Adrenal gland (tissue), 12 donors: ENCODE results near the gene SULT1A1. TPM values are rescaled to one million over a fixed set of nuclear protein-coding genes. Genes with fewer than 3 reads are reported as not detected.
"Not testable (repeated sequence)": the region's sequence is repeated elsewhere in the genome, so short reads cannot be mapped to it uniquely, and the experiment has no call there.

Source experiments
- DNase-seq, 7 donors: peaks; one replicate each; pipeline ENCODE4 v3.0.0-alpha.2; 2019 to 2020
- H3K27ac ChIP-seq, 5 donors: fragments of 200-600 bp; sonication (generic) in 4 of 5; 1 replicate in 3 of 5; 2 replicates in 2 of 5; pipeline versions ENCODE4 v1.5.1 to v1.8.0; 2016 to 2020; ENCODE audit warnings: mild to moderate bottlenecking in 1 of 5
- H3K27me3 ChIP-seq: fragments of 200-600 bp; 2 replicates; pipeline ENCODE4 v1.8.0; 2021
- H3K36me3 ChIP-seq, 2 donors: fragments of 200-600 bp; replicated peaks in 1 of 2; 1 replicate in 1 of 2; 2 replicates in 1 of 2; pipeline versions ENCODE4 v1.5.1 to v1.8.0; 2018 to 2022
- H3K4me1 ChIP-seq, 2 donors: fragments of 200-600 bp; replicated peaks in 1 of 2; 1 replicate in 1 of 2; 2 replicates in 1 of 2; pipeline versions ENCODE4 v1.5.1 to v1.8.0; 2018 to 2021
- H3K4me3 ChIP-seq, 4 donors: fragments of 200-600 bp; sonication (generic) in 3 of 4; one replicate each; pipeline ENCODE4 v1.5.1; 2016 to 2018
- H3K9me3 ChIP-seq, 3 donors: fragments of 200-600 bp; sonication (generic) in 1 of 3; replicated peaks in 1 of 3; 1 replicate in 2 of 3; 2 replicates in 1 of 3; pipeline versions ENCODE4 v1.5.1 to v1.8.0; 2016 to 2021
- POLR2A ChIP-seq, 2 donors: fragments of 450-650 bp; IDR thresholded peaks; one replicate each; pipeline ENCODE4 v1.6.1; 2017; ENCODE audit warnings: antibody characterized with exemption in 2 of 2, mild to moderate bottlenecking in 2 of 2, moderate library complexity in 1 of 2
- WGBS, 4 donors: extraction: QIAGEN DNeasy Blood & Tissue Kit in 2 of 4; methylation state at CpG; one replicate each; pipeline versions ENCODE4 v1.1.5 to v1.1.7; 2013 to 2017; 5-methylcytosine and 5-hydroxymethylcytosine counted together
- intact Hi-C, 2 donors: fragments of 100-400 bp; cut with DNase I; formaldehyde crosslinking; loops; one replicate each; pipeline versions ENCODE4 v1.14.1 to v1.15.0; 2022 to 2023
- polyA plus RNA-seq, 3 donors: library from polyadenylated mRNA; stranded (reverse); fragments of 200-250 nt in 2 of 3; fragments of 350-450 nt in 1 of 3; fragmentation: Illumina TruSeq in 1 of 3; extraction: RNeasy Lipid Tissue Mini Kit (QIAGEN cat#74804) in 1 of 3; gene quantifications; one replicate each; pipeline ENCODE4 v1.2.3, GENCODE V29; 2013 to 2014
- total RNA-seq, 9 donors: library from RNA; depleted of rRNA in 4 of 9; stranded (reverse); fragments of >200 nt in 4 of 9; fragments of 120-200 nt in 1 of 9; fragmentation: NEBNext Ultra II Directional in 1 of 9; extraction: Animal tissue kit (Norgen Biotek cat#: 25700) in 1 of 9; gene quantifications; one replicate each; pipeline versions ENCODE4 v1.1.0 to v1.2.4, GENCODE V29; 2013 to 2023
- TF ChIP-seq, protein P1 (sequence below), 6 experiments: fragments of 450-650 bp in 4 of 6; fragments of 200-600 bp in 2 of 6; sonication (generic) in 1 of 6; IDR thresholded peaks; 1 replicate in 5 of 6; 2 replicates in 1 of 6; pipeline versions ENCODE4 v1.5.1 to v1.8.0; 2016 to 2021; ENCODE audit warnings: antibody characterized with exemption in 6 of 6, mild to moderate bottlenecking in 2 of 6, moderate library complexity in 1 of 6
- donor health status: healthy with polysubstance abuse.
- donor health status: Bipolar disorder and iron deficiency.
- donor health status: DM: yes; HTN: yes; CAD: no.
- donor health status: DM: no; HTN: no; CAD: no.
- donor health status: DM: no; HTN: no; CAD: no.
- donor health status: DM: yes; HTN: yes; CAD: no.

SULT1A1 gene
- total and polyA plus RNA-seq, 12 donors = 47.2 to 367 (median 112) TPM

DNA sequence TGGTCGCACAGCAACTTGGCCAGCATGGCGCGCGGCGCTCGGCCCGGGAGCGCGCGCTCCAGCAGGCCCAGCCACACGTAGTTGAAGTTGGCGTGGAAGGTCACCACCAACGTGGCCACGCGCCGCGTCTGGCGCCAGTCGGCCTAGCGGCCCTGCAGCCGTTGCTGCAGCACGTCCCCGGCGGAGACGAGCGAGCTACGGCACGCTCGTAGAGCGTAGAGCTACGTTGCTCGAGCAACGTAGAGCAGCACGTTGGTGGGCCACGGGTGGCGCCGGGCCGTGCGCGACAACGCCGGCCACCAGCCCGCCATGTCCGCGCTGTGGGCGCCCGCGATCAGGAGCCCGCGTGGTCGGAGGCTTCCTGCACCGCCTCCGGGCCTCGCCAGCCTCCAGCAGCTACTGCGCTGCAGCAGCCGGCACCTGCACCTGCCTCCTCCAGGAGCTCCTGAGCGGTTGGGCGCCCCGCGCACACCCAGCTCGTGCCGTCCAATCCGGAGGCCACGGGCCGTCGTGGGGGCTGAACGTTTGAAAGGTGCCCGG is 13.4 kb upstream of the SULT1A1 start:
- TF ChIP-seq, protein P1, sequence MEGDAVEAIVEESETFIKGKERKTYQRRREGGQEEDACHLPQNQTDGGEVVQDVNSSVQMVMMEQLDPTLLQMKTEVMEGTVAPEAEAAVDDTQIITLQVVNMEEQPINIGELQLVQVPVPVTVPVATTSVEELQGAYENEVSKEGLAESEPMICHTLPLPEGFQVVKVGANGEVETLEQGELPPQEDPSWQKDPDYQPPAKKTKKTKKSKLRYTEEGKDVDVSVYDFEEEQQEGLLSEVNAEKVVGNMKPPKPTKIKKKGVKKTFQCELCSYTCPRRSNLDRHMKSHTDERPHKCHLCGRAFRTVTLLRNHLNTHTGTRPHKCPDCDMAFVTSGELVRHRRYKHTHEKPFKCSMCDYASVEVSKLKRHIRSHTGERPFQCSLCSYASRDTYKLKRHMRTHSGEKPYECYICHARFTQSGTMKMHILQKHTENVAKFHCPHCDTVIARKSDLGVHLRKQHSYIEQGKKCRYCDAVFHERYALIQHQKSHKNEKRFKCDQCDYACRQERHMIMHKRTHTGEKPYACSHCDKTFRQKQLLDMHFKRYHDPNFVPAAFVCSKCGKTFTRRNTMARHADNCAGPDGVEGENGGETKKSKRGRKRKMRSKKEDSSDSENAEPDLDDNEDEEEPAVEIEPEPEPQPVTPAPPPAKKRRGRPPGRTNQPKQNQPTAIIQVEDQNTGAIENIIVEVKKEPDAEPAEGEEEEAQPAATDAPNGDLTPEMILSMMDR (IDR thresholded peaks at IDR 0.05) = peak in 1 of 6 experiments; percentile 8
- TF ChIP-seq POLR2A (IDR thresholded peaks at IDR 0.05) = peak in 1 of 2 donors; percentile 69
- no peaks in the 10 kb centered on the region for H3K27me3 ChIP-seq
- H3K27ac ChIP-seq = peak overlapping the region in 4 of 5 donors; percentile 15 to 78 (median 67)
- 3 to 9% (median 5%) methylated on average over 8 to 68 of the region's 68 CpGs for WGBS, 4 donors
- intact Hi-C loops = no loop called here
- peak in 6 of 7 donors; percentile 51 to 71 (median 55) for DNase-seq
- H3K36me3 ChIP-seq = peaks cover 0 to 7% of the 10 kb centered on the region in 2 donors
- H3K4me3 ChIP-seq = peak overlapping the region in 2 of 4 donors; percentile 38 to 55
- H3K4me1 ChIP-seq = peaks cover 0 to 8% of the 10 kb centered on the region in 2 donors
- H3K9me3 ChIP-seq = no peaks in the 10 kb centered on the region

DNA sequence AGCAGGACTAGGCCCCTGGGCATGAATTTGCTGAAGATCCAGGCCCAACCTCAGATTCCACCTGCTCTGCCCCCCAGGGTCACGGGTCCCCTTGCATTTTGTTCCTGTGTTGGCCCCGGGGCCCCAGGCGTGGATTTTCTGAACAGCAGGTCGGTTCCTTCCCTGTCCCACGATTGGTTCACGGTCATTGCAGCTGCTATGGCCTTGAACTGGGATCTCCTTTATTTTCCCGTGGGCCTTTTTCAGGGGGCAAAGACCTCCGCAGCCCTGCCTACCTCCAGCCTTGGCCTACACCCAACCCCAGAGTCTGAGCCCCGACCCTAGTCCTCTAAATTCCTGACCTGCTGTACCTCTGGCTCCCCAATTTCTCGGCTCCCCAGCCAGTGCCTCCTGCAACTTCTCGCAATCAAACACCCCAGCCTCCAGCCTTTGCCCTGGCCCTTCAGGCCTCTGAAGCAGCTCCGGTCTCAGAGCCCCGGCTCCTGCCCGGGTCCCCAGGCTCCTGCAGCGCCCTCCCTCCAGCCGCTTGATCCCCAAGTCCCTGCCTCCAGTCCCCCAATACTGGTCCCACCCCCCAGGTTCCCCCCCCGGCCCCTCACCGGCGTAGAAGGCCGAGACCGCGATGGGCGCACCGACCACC is 12.8 kb upstream of the SULT1A1 start:
- Histone ChIP-seq H3K27ac (peak overlapping the region in 3 of 5 donors; percentile 63 to 78 (median 71)), H3K4me3 (peak overlapping the region in 2 of 4 donors; percentile 38 to 55)
- H3K27me3 ChIP-seq, DNase-seq, H3K36me3 ChIP-seq, H3K9me3 ChIP-seq, intact Hi-C loops, H3K4me1 ChIP-seq: not testable (repeated sequence)
- WGBS, 4 donors = 29 to 62% (median 37%) methylated on average over 11 to 24 of the region's 24 CpGs

DNA sequence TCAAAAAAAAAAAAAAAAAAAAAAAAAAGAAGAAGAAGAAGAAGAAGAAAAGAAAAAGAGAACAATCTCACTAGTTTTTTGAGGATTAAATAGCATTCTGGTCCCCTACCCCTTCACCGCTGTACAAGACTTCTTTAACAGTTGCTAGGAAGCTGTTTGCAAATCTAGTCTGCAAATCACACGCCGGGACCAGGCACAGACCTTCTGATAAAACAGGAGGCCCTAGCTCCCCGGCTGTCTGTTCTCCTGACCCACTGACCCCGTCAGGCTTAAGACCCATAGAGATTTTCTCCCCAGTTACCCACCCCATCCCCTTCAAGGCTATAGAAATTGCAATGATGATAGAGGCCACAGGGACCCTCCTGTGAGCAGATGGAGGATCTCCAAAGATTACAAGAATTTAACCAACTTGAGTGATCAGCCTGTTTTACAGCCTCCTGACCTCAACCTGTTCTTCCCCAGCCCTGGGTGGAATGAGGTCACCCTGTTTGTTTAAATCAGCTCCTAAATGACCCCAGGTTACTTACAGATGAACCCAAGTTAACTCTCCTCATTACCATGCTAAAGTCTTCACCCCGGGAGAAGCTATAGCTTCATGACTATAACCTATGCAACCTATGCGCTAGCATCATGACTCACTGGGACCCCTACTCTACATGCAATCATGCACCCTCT is 11.8 kb upstream of the SULT1A1 start:
- DNase-seq = no peak
- TF ChIP-seq POLR2A (IDR thresholded peaks at IDR 0.05) = no peak
- TF ChIP-seq, protein P1 (IDR thresholded peaks at IDR 0.05) = no peak
- Histone ChIP-seq H3K27me3 (no peaks in the 10 kb centered on the region), H3K27ac (no peak overlapping the region), H3K36me3 (peaks cover 0 to 7% of the 10 kb centered on the region in 2 donors), H3K4me3 (no peak overlapping the region), H3K4me1 (peaks cover 0 to 8% of the 10 kb centered on the region in 2 donors), H3K9me3 (no peaks in the 10 kb centered on the region)
- 72 to 83% (median 77%) methylated on average over 7 of the region's 7 CpGs for WGBS, 4 donors
- intact Hi-C loops = no loop called here

DNA sequence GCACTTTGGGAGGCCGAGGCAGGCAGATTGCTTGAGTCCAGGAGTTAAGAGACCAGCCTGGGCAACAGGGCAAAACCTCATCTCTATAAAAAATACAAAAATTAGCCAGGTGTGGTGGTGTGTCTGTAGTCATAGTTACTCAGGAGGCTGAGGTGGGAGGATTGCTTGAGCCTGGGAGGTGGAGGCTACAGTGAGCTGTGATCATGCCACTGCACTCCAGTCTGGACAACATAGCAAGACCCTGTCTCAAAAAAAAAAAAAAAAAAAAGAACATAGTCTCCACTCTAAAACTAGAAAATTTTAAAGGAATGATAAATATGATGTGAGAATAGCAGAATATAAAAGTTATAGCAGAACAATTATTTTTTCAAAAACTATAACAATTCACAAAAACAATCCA is 10.5 kb upstream of the SULT1A1 start:
- H3K27me3 ChIP-seq, DNase-seq, intact Hi-C loops, H3K4me3 ChIP-seq, H3K4me1 ChIP-seq, H3K27ac ChIP-seq, H3K9me3 ChIP-seq, H3K36me3 ChIP-seq: not testable (repeated sequence)
- whole genome bisulfite sequencing, 4 donors = 89 to 94% (median 93%) methylated on average over 1 of the region's 1 CpG

DNA sequence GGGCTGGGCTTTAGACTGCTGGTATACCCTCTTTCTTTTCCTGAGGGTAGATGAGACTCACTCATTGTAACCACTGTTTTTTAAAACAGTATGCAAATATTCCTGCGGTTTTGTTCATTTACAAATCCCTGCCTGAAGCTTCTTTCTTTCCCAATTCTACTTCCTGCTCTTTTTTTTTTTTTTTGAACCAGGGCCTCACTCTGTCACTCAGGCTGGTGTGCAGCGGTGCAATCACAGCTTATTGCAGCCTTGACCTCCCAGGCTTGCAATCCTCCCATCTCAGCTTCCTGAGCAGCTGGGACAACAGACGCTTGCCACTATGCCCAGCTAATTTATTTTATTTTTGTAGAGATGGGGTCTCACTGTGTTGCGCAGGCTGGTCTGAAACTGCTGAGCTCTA is 8.0 kb upstream of the SULT1A1 start:
- peak in 4 of 7 donors; percentile 48 to 75 (median 74) for DNase-seq
- peaks cover 0 to 8% of the 10 kb centered on the region in 2 donors for H3K4me1 ChIP-seq
- H3K27me3 ChIP-seq = no peaks in the 10 kb centered on the region
- no peaks in the 10 kb centered on the region for H3K9me3 ChIP-seq
- peak overlapping the region in 2 of 5 donors; percentile 5 to 37 for H3K27ac ChIP-seq
- TF ChIP-seq, protein P1 (IDR thresholded peaks at IDR 0.05) = no peak
- no peak for TF ChIP-seq POLR2A (IDR thresholded peaks at IDR 0.05)
- H3K36me3 ChIP-seq = peaks cover 0 to 7% of the 10 kb centered on the region in 2 donors
- intact Hi-C loops = no loop called here
- 25 to 38% (median 34%) methylated on average over 4 of the region's 4 CpGs for WGBS, 4 donors
- H3K4me3 ChIP-seq = no peak overlapping the region
